MCF 10A (cell line): ENCODE data around the gene PLEKHO1. TPM values are rescaled to one million over a fixed set of nuclear protein-coding genes. Genes with fewer than 3 reads are reported as not detected.
"Not testable (repeated sequence)": the region's sequence is repeated elsewhere in the genome, so short reads cannot be mapped to it uniquely, and the experiment has no call there.

ENCODE experiments used
- BruUV-seq: library from RNA; stranded (reverse); fragments of 400-500 nt; replicated peaks from 2 replicates; lab custom pipeline; 2021; lab: Mats Ljungman, UMichigan
- CTCF ChIA-PET: fragments of 300-600 bp; sonication (Branson Sonifier 250); formaldehyde crosslinking; extraction: SDS; loops from one replicate; lab custom pipeline; 2021; ENCODE audit warnings: antibody characterized with exemption, inconsistent platforms; lab: Yijun Ruan, JAX
- POLR2A ChIA-PET: fragments of 300-600, 350-650 bp; sonication (Branson Sonifier 250); formaldehyde crosslinking; extraction: SDS; loops from one replicate; lab custom pipeline; 2020; ENCODE audit warnings: antibody characterized with exemption, inconsistent platforms; lab: Yijun Ruan, JAX
- DNase-seq: peaks from one replicate; pipeline ENCODE4 v3.0.0-alpha.2; 2018; ENCODE audit not compliant: unreplicated experiment
- H3K27ac Mint-ChIP-seq: one replicate; pipeline ENCODE4 v1.8.0; 2022; ENCODE audit warnings: mild to moderate bottlenecking, low read depth, mixed read lengths; ENCODE audit not compliant: unreplicated experiment
- H3K27me3 Mint-ChIP-seq: one replicate; pipeline ENCODE4 v1.8.0; 2022; ENCODE audit warnings: mixed read lengths; ENCODE audit not compliant: insufficient read depth, unreplicated experiment
- H3K36me3 Mint-ChIP-seq: one replicate; pipeline ENCODE4 v1.8.0; 2022; ENCODE audit warnings: mild to moderate bottlenecking, moderate library complexity, mixed read lengths; ENCODE audit not compliant: insufficient read depth, unreplicated experiment
- H3K4me1 Mint-ChIP-seq: one replicate; pipeline ENCODE4 v1.8.0; 2022; ENCODE audit warnings: mixed read lengths; ENCODE audit not compliant: insufficient read depth, unreplicated experiment
- H3K4me3 Mint-ChIP-seq: one replicate; pipeline ENCODE4 v1.8.0; 2022; ENCODE audit warnings: mild to moderate bottlenecking, moderate library complexity, mixed read lengths; ENCODE audit not compliant: unreplicated experiment
- H3K9me3 Mint-ChIP-seq: one replicate; pipeline ENCODE4 v1.8.0; 2022; ENCODE audit warnings: mixed read lengths; ENCODE audit not compliant: unreplicated experiment
- CTCF ChIP-seq: fragments of 200-600 bp; IDR thresholded peaks from one replicate; pipeline ENCODE4 v1.8.0; 2022; ENCODE audit warnings: antibody characterized with exemption, mild to moderate bottlenecking; ENCODE audit not compliant: unreplicated experiment
- intact Hi-C: fragments of 100-400 bp; cut with micrococcal nuclease; formaldehyde crosslinking; loops from 2 replicates; pipeline ENCODE4 v1.14.1; 2022
- total RNA-seq: library from RNA; stranded (reverse); gene quantifications from 2 replicates; pipeline ENCODE4 v1.2.3, GENCODE V29; 2022

The PLEKHO1 gene
- total RNA-seq, 1 experiment from 2014 or later: 1.9 TPM

- H3K36me3 Mint-ChIP-seq: no peaks in the 10 kb centered on the region
- ChIA-PET CTCF (interaction anchor here (0.7 kb wide), 1 partner anchor 20 kb away, joined by 4 read pairs; no protein-coding TSS in a partner anchor), POLR2A (interaction anchor here (1.2 kb wide), 1 partner anchor 11 kb away, joined by 3 read pairs; no protein-coding TSS in a partner anchor)
- no peak for DNase-seq
- H3K9me3 Mint-ChIP-seq: no peaks in the 10 kb centered on the region
- TF ChIP-seq CTCF: no peak
- no peak overlapping the region for H3K27ac Mint-ChIP-seq
- intact Hi-C loops: no loop called here
- no peaks in the 10 kb centered on the region for H3K27me3 Mint-ChIP-seq
- no peak overlapping the region for H3K4me3 Mint-ChIP-seq
- BruUV-seq: no TSS peak
- no peaks in the 10 kb centered on the region for H3K4me1 Mint-ChIP-seq
Observed at GRCh38 chr1:150138044-150138443, 11.7 kb upstream of the PLEKHO1 start.

- CTCF ChIA-PET: interaction anchor here (0.5 to 1.2 kb wide), 7 partner anchors 15 to 657 kb away, joined by 3 to 4 read pairs (median 3); a partner anchor contains a TSS
- TF ChIP-seq CTCF: no peak
- intact Hi-C loops: no loop called here
- no peak overlapping the region for H3K4me3 Mint-ChIP-seq
- BruUV-seq: no TSS peak
- POLR2A ChIA-PET: interaction anchor here (0.5 to 1.1 kb wide), 3 partner anchors 16 to 123 kb away, joined by 3 to 4 read pairs (median 4); no protein-coding TSS in a partner anchor
- no peak overlapping the region for H3K27ac Mint-ChIP-seq
- H3K4me1 Mint-ChIP-seq: no peaks in the 10 kb centered on the region
- H3K9me3 Mint-ChIP-seq: no peaks in the 10 kb centered on the region
- DNase-seq: no peak
- no peaks in the 10 kb centered on the region for H3K27me3 Mint-ChIP-seq
- H3K36me3 Mint-ChIP-seq: no peaks in the 10 kb centered on the region
Observed at GRCh38 chr1:150141452-150141851, 8.3 kb upstream of the PLEKHO1 start.

- no peak overlapping the region for H3K27ac Mint-ChIP-seq
- BruUV-seq: no TSS peak
Observed at GRCh38 chr1:150142083-150142482, 7.6 kb upstream of the PLEKHO1 start.

GRCh38 chr1:150144606-150145005, 5.1 kb upstream of the PLEKHO1 start:
- ChIA-PET POLR2A (interaction anchor here (0.6 to 1.6 kb wide), 3 partner anchors 13 to 206 kb away, joined by 3 read pairs; no protein-coding TSS in a partner anchor), CTCF (interaction anchor here (0.7 to 1.4 kb wide), 2 partner anchors 26 to 67 kb away, joined by 3 to 5 read pairs; no protein-coding TSS in a partner anchor)
- H3K4me1 Mint-ChIP-seq: peaks cover 6% of the 10 kb centered on the region
- H3K9me3 Mint-ChIP-seq: no peaks in the 10 kb centered on the region
- BruUV-seq: no TSS peak
- no peak overlapping the region for H3K27ac Mint-ChIP-seq
- TF ChIP-seq CTCF: no peak
- no peak for DNase-seq
- no peak overlapping the region for H3K4me3 Mint-ChIP-seq
- intact Hi-C loops: no loop called here
- no peaks in the 10 kb centered on the region for H3K36me3 Mint-ChIP-seq
- no peaks in the 10 kb centered on the region for H3K27me3 Mint-ChIP-seq

More at GRCh38 chr1:150142083-150142482, 7.6 kb upstream of the PLEKHO1 start:
- Mint-ChIP-seq H3K27me3 (no peaks in the 10 kb centered on the region), H3K4me3 (no peak overlapping the region), H3K4me1 (no peaks in the 10 kb centered on the region), H3K36me3 (no peaks in the 10 kb centered on the region), H3K9me3 (no peaks in the 10 kb centered on the region)
- intact Hi-C loops: no loop called here
- CTCF ChIA-PET: interaction anchor here (0.7 to 1.0 kb wide), 2 partner anchors 45 to 96 kb away, joined by 3 to 4 read pairs; no protein-coding TSS in a partner anchor
- TF ChIP-seq CTCF: no peak
- no peak for DNase-seq
- POLR2A ChIA-PET: no interaction called here

- H3K27ac Mint-ChIP-seq, H3K27me3 Mint-ChIP-seq, BruUV-seq, H3K4me3 Mint-ChIP-seq, H3K9me3 Mint-ChIP-seq, H3K4me1 Mint-ChIP-seq, POLR2A ChIA-PET, H3K36me3 Mint-ChIP-seq, DNase-seq, intact Hi-C loops: not testable (repeated sequence)
- CTCF ChIA-PET: interaction anchor here (1.4 to 1.6 kb wide), 2 partner anchors 11 to 24 kb away, joined by 3 to 5 read pairs; no protein-coding TSS in a partner anchor
Observed at GRCh38 chr1:150146016-150146415, 3.7 kb upstream of the PLEKHO1 start.
